SK-N-SH treated with all-trans-retinoic acid at 6 μM for 48 hours (cell line): Measurements from ENCODE around the gene CLEC3A.

ENCODE experiments used
- ARNTL ChIP-seq: fragments of 450-650 bp; formaldehyde crosslinking; IDR thresholded peaks from 2 replicates; pipeline ENCODE4 v1.5.0; 2020; ENCODE audit warnings: low read depth, mild to moderate bottlenecking, moderate library complexity, borderline replicate concordance
- BACH2 ChIP-seq: fragments of 250-450 bp; sonication (Bioruptor Pico); IDR thresholded peaks from 2 replicates; pipeline ENCODE4 v1.9.0; 2021; ENCODE audit warnings: mild to moderate bottlenecking, borderline replicate concordance
- CSDC2 ChIP-seq: fragments of 250-450 bp; sonication (Bioruptor Pico); IDR thresholded peaks from 2 replicates; pipeline ENCODE4 v1.5.0; 2020; ENCODE audit warnings: mild to moderate bottlenecking, moderate library complexity
- GLIS3 ChIP-seq: fragments of 250-450 bp; sonication (Bioruptor Pico); IDR thresholded peaks from 2 replicates; pipeline ENCODE4 v1.5.0; 2020; ENCODE audit warnings: mild to moderate bottlenecking, moderate library complexity
- OSR1 ChIP-seq: fragments of 250-450 bp; sonication (Bioruptor Pico); IDR thresholded peaks from 2 replicates; pipeline ENCODE4 v1.8.0; 2022; ENCODE audit warnings: moderate library complexity, mild to moderate bottlenecking, inconsistent platforms
- PATZ1 ChIP-seq: fragments of 250-450 bp; sonication (Bioruptor Pico); IDR thresholded peaks from 2 replicates; pipeline ENCODE4 v1.8.0; 2020; ENCODE audit warnings: mild to moderate bottlenecking, moderate library complexity, borderline replicate concordance
- POU6F1 ChIP-seq: fragments of 250-450 bp; sonication (Bioruptor Pico); IDR thresholded peaks from 2 replicates; pipeline ENCODE4 v1.8.0; 2021; ENCODE audit warnings: low read depth, mild to moderate bottlenecking, moderate library complexity, borderline replicate concordance
- SNAI2 ChIP-seq: fragments of 250-450 bp; sonication (Bioruptor Pico); IDR thresholded peaks from 2 replicates; pipeline ENCODE4 v1.5.0; 2020; ENCODE audit warnings: mild to moderate bottlenecking, moderate library complexity
- TCF4 ChIP-seq: fragments of 250-450 bp; sonication (Bioruptor Pico); IDR thresholded peaks from 2 replicates; pipeline ENCODE4 v1.8.0; 2021; ENCODE audit warnings: mild to moderate bottlenecking, moderate library complexity, borderline replicate concordance
- TSHZ2 ChIP-seq: fragments of 250-450 bp; sonication (Bioruptor Pico); IDR thresholded peaks from 2 replicates; pipeline ENCODE4 v1.5.0; 2020; ENCODE audit warnings: mild to moderate bottlenecking, moderate library complexity
- ZFP3 ChIP-seq: fragments of 250-450 bp; sonication (Bioruptor Pico); IDR thresholded peaks from 2 replicates; pipeline ENCODE4 v1.5.0; 2020; ENCODE audit warnings: mild to moderate bottlenecking, moderate library complexity
- ZFP30 ChIP-seq: fragments of 450-650 bp; formaldehyde crosslinking; IDR thresholded peaks from 2 replicates; pipeline ENCODE4 v1.5.0; 2022; ENCODE audit warnings: mild to moderate bottlenecking, moderate library complexity
- ZNF565 ChIP-seq: fragments of 450-650 bp; formaldehyde crosslinking; conservative IDR thresholded peaks from 2 replicates; pipeline ENCODE4 v1.5.0; 2020; ENCODE audit warnings: low read depth, mild to moderate bottlenecking, moderate library complexity
- ZNF8 ChIP-seq: fragments of 450-650 bp; formaldehyde crosslinking; IDR thresholded peaks from 2 replicates; pipeline ENCODE4 v1.5.0; 2020; ENCODE audit warnings: mild to moderate bottlenecking, moderate library complexity

- TF ChIP-seq PATZ1 (CRISPR knock-in tag) (no peak), BACH2 (no peak), ZFP30 (CRISPR knock-in tag) (no peak), POU6F1 (CRISPR knock-in tag) (no peak), ZFP3 (CRISPR knock-in tag) (no peak), TCF4 (CRISPR knock-in tag) (no peak), ZNF565 (CRISPR knock-in tag) (no peak), ARNTL (no peak), TSHZ2 (no peak), ZNF8 (CRISPR knock-in tag) (no peak), OSR1 (no peak), SNAI2 (CRISPR knock-in tag) (no peak), GLIS3 (CRISPR knock-in tag) (no peak), CSDC2 (CRISPR knock-in tag) (no peak)
Observed at GRCh38 chr16:77989846-77990245, 32.5 kb upstream of the CLEC3A start.
